GM18909 (cell line): Measurements from ENCODE around the gene MTSS2.

Source experiments
- ATAC-seq: cut with Tn5 transposase; IDR thresholded peaks from one replicate; pipeline ENCODE4 v1.9.1; 2021; ENCODE audit warnings: mild to moderate bottlenecking; ENCODE audit not compliant: unreplicated experiment, poor library complexity

MTSS2 gene

GRCh38 chr16:70715055-70715858 is 29.4 kb upstream of the MTSS2 start:
- ATAC-seq, result no peak

- ATAC-seq, result no peak
Measured at GRCh38 chr16:70714581-70715054, 28.8 kb upstream of the MTSS2 start.

GRCh38 chr16:70713824-70714223 is 28.0 kb upstream of the MTSS2 start:
- no peak for ATAC-seq

GRCh38 chr16:70713342-70713741 is 27.5 kb upstream of the MTSS2 start:
- ATAC-seq, result no peak

GRCh38 chr16:70712942-70713341 is 27.1 kb upstream of the MTSS2 start:
- ATAC-seq, result no peak

- ATAC-seq, result no peak
Measured at GRCh38 chr16:70712359-70712758, 26.5 kb upstream of the MTSS2 start.

- no peak for ATAC-seq
Measured at GRCh38 chr16:70711211-70712031, 25.6 kb upstream of the MTSS2 start.

GRCh38 chr16:70710422-70711210 is 24.8 kb upstream of the MTSS2 start:
- no peak for ATAC-seq

- ATAC-seq, result no peak
Measured at GRCh38 chr16:70709942-70710341, 24.1 kb upstream of the MTSS2 start.

- ATAC-seq, result no peak
Measured at GRCh38 chr16:70709457-70709856, 23.6 kb upstream of the MTSS2 start.

- ATAC-seq, result no peak
Measured at GRCh38 chr16:70708366-70709246, 22.8 kb upstream of the MTSS2 start.

GRCh38 chr16:70706948-70707465 is 21.2 kb upstream of the MTSS2 start:
- ATAC-seq, result no peak

- no peak for ATAC-seq
Measured at GRCh38 chr16:70705056-70705455, 19.2 kb upstream of the MTSS2 start.

GRCh38 chr16:70704586-70704985 is 18.7 kb upstream of the MTSS2 start:
- ATAC-seq, result no peak

GRCh38 chr16:70703835-70704381 is 18.1 kb upstream of the MTSS2 start:
- no peak for ATAC-seq

- no peak for ATAC-seq
Measured at GRCh38 chr16:70703041-70703834, 17.4 kb upstream of the MTSS2 start.

GRCh38 chr16:70702624-70703023 is 16.8 kb upstream of the MTSS2 start:
- no peak for ATAC-seq

GRCh38 chr16:70701998-70702397 is 16.1 kb upstream of the MTSS2 start:
- ATAC-seq, result no peak
